Sigmoid colon (tissue), 4 donors: Measurements from ENCODE around the gene TRABD2B.

Source experiments
- EP300 ChIP-seq, 4 donors: sonication (generic); formaldehyde crosslinking; IDR thresholded peaks; one replicate each; pipeline ENCODE4 v1.6.1; 2017; ENCODE audit warnings: antibody characterized with exemption in 4 of 4
- POLR2A ChIP-seq, 2 donors: fragments of 450-650 bp; IDR thresholded peaks; one replicate each; pipeline ENCODE4 v1.6.1; 2016; ENCODE audit warnings: antibody characterized with exemption in 2 of 2, mild to moderate bottlenecking in 2 of 2, moderate library complexity in 2 of 2
- POLR2AphosphoS5 ChIP-seq, 4 donors: sonication (generic); formaldehyde crosslinking; IDR thresholded peaks; one replicate each; pipeline ENCODE4 v1.6.1; 2017; ENCODE audit warnings: antibody characterized with exemption in 4 of 4
- TF ChIP-seq, protein P1 (sequence below), 4 experiments: fragments of 450-650 bp in 3 of 4; fragments of 200-600 bp in 1 of 4; IDR thresholded peaks; one replicate each; pipeline ENCODE4 v1.5.1; 2016 to 2019; ENCODE audit warnings: antibody characterized with exemption in 4 of 4, mild to moderate bottlenecking in 3 of 4, moderate library complexity in 2 of 4

DNA sequence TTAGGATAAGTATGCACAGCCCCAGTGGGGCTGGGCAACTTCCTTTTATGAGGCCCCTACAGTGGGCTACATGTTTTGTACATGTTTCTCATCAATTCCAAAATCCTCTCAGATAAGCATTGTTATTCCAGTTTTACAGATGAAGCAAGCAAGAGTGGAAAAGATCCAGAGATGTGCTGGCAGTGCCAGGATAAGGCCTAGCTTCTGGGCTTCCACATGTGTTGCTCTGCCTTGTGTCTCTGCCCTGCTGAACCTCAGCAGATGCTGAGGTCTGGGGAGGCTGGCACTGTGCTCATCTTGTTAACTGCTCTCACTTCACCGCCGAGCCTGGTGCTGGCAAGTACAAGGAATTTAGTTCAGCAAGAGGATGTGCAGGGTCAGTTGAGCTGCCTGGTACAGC lies 202.1 kb downstream of the TRABD2B start:
- TF ChIP-seq, protein P1, sequence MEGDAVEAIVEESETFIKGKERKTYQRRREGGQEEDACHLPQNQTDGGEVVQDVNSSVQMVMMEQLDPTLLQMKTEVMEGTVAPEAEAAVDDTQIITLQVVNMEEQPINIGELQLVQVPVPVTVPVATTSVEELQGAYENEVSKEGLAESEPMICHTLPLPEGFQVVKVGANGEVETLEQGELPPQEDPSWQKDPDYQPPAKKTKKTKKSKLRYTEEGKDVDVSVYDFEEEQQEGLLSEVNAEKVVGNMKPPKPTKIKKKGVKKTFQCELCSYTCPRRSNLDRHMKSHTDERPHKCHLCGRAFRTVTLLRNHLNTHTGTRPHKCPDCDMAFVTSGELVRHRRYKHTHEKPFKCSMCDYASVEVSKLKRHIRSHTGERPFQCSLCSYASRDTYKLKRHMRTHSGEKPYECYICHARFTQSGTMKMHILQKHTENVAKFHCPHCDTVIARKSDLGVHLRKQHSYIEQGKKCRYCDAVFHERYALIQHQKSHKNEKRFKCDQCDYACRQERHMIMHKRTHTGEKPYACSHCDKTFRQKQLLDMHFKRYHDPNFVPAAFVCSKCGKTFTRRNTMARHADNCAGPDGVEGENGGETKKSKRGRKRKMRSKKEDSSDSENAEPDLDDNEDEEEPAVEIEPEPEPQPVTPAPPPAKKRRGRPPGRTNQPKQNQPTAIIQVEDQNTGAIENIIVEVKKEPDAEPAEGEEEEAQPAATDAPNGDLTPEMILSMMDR (IDR thresholded peaks at IDR 0.05): no peak
- TF ChIP-seq POLR2A (IDR thresholded peaks at IDR 0.05) (no peak), POLR2AphosphoS5 (IDR thresholded peaks at IDR 0.05) (peak in 2 of 4 donors; percentile 26 to 54), EP300 (IDR thresholded peaks at IDR 0.05) (no peak)
